NB4 (cell line): ENCODE data around the gene PNPLA1.

Experiments used
- MYC ChIP-seq: IDR thresholded peaks from 2 replicates; pipeline ENCODE4 v1.6.1; 2011; ENCODE audit warnings: low read depth, low read length
- POLR2A ChIP-seq: IDR thresholded peaks from 2 replicates; pipeline ENCODE4 v1.6.1; 2011; ENCODE audit warnings: mild to moderate bottlenecking; ENCODE audit not compliant: insufficient read length; ENCODE audit errors: extremely low read depth
- TF ChIP-seq, protein P1 (sequence below): IDR thresholded peaks from 2 replicates; pipeline ENCODE4 v1.6.1; 2011; ENCODE audit warnings: low read depth, low read length
- TF ChIP-seq, protein P2 (sequence below): IDR thresholded peaks from one replicate; pipeline ENCODE4 v1.5.1; 2012; ENCODE audit warnings: low read depth, low read length

DNA sequence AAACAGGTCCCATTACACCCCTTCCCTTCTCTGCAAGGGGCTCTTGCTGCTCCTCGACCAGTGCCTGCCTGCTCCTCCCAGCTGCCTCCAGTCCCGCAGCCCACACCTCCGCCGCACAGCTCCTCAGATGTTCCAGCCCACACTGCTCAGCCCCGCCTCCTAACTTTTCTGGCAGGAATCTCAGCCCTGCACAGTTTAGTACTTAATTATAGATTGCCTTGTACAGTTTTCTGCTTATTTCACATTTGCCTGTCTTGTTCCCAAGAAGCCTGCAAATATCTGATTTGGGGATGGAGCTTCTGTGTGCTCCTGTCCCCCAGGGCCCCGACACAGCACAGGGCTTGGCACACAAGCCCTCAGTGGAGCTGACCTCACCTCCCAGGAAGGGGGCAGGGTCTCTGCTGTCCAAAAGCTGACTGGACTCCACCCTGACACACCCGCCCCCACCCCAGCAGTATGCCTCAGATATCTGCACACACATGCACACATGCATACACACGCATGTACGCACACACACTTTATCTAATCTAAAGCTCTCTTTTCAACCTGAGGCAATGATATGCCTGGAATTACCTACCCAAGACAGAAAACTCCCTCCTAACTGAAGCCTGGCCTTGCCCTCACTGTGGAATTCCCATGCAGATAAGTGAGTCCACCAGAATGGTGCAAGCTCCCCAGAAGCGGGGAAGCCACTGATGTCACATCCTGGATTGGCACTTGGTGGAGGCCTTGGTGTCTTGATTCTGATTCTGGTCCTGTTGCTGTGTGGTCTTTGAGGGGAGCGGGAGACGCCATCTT, 1.2 kb upstream of the PNPLA1 start:
- TF ChIP-seq, protein P1, sequence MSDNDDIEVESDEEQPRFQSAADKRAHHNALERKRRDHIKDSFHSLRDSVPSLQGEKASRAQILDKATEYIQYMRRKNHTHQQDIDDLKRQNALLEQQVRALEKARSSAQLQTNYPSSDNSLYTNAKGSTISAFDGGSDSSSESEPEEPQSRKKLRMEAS = no peak
- TF ChIP-seq, protein P2, sequence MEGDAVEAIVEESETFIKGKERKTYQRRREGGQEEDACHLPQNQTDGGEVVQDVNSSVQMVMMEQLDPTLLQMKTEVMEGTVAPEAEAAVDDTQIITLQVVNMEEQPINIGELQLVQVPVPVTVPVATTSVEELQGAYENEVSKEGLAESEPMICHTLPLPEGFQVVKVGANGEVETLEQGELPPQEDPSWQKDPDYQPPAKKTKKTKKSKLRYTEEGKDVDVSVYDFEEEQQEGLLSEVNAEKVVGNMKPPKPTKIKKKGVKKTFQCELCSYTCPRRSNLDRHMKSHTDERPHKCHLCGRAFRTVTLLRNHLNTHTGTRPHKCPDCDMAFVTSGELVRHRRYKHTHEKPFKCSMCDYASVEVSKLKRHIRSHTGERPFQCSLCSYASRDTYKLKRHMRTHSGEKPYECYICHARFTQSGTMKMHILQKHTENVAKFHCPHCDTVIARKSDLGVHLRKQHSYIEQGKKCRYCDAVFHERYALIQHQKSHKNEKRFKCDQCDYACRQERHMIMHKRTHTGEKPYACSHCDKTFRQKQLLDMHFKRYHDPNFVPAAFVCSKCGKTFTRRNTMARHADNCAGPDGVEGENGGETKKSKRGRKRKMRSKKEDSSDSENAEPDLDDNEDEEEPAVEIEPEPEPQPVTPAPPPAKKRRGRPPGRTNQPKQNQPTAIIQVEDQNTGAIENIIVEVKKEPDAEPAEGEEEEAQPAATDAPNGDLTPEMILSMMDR = no peak
- TF ChIP-seq POLR2A (no peak), MYC (no peak)
